OCI-LY3 (cell line): ENCODE measurements around the gene LHPP.

ENCODE experiments used
- H2AFZ ChIP-seq: fragments of 200-600, 300-600 bp; shearing (Covaris generic); 2 replicates; pipeline ENCODE4 v1.6.0; 2014; ENCODE audit warnings: antibody characterized with exemption, low read depth, low read length
- H3K27ac ChIP-seq: fragments of 200-600, 300-600 bp; sonication (generic); 2 replicates; pipeline ENCODE4 v1.5.1; 2014; ENCODE audit warnings: mild to moderate bottlenecking, low read length, moderate library complexity, mixed read lengths
- H3K27me3 ChIP-seq: fragments of 200-600, 300-600 bp; sonication (generic); 2 replicates; pipeline ENCODE4 v1.6.1; 2014; ENCODE audit warnings: low read depth, low read length, mixed read lengths
- H3K36me3 ChIP-seq: fragments of 200-600, 300-600 bp; sonication (generic); replicated peaks from 2 replicates; pipeline ENCODE3; 2014; ENCODE audit warnings: low read depth, low read length, mixed read lengths
- H3K4me1 ChIP-seq: fragments of 300-600, 200-600 bp; sonication (generic); 2 replicates; pipeline ENCODE4 v1.6.1; 2014; ENCODE audit warnings: low read length, mixed read lengths
- H3K4me2 ChIP-seq: fragments of 200-600, 300-600 bp; sonication (generic); 2 replicates; pipeline ENCODE4 v1.6.1; 2014; ENCODE audit warnings: low read length, mixed read lengths
- H3K4me3 ChIP-seq: fragments of 300-600, 200-600 bp; sonication (generic); 2 replicates; pipeline ENCODE4 v1.5.1; 2014; ENCODE audit warnings: antibody characterized with exemption, mild to moderate bottlenecking, low read length, moderate library complexity
- H3K79me2 ChIP-seq: fragments of 300-600, 200-600 bp; shearing (Covaris generic); 2 replicates; pipeline ENCODE4 v1.6.1; 2014; ENCODE audit warnings: mild to moderate bottlenecking, low read length, mixed read lengths
- H3K9ac ChIP-seq: fragments of 300-600, 200-600 bp; shearing (Covaris generic); 2 replicates; pipeline ENCODE4 v1.6.0; 2014; ENCODE audit warnings: mild to moderate bottlenecking, low read length, moderate library complexity
- H3K9me3 ChIP-seq: fragments of 200-600, 300-600 bp; shearing (Covaris generic); 2 replicates; pipeline ENCODE4 v1.6.1; 2014; ENCODE audit warnings: low read length, mixed read lengths; ENCODE audit not compliant: insufficient read depth
- H4K20me1 ChIP-seq: fragments of 200-600, 300-600 bp; sonication (generic); 2 replicates; pipeline ENCODE4 v1.6.1; 2016; ENCODE audit warnings: low read length, mixed read lengths; ENCODE audit not compliant: insufficient read depth
- CTCF ChIP-seq: fragments of 200-600, 300-600 bp; sonication (generic); IDR thresholded peaks from 2 replicates; pipeline ENCODE4 v1.5.1; 2014; ENCODE audit warnings: antibody characterized with exemption, low read length, low read depth
- EZH2phosphoT487 ChIP-seq: fragments of 200-600 bp; shearing (Covaris generic); IDR thresholded peaks from 2 replicates; pipeline ENCODE4 v1.6.1; 2018; ENCODE audit warnings: antibody characterized with exemption, mixed run types, low read depth

The LHPP gene

GRCh38 chr10:124522933-124523871, 61.6 kb downstream of the LHPP start:
- Histone ChIP-seq H3K9me3 (no peaks in the 10 kb centered on the region), H3K27me3 (peaks cover 6% of the 10 kb centered on the region; the same call in 1 of the 2 replicates), H2AFZ (peak overlapping the region; percentile 72), H4K20me1 (no peaks in the 10 kb centered on the region), H3K4me1 (peaks cover 13% of the 10 kb centered on the region), H3K9ac (peak overlapping the region; percentile 24), H3K36me3 (no peaks in the 10 kb centered on the region), H3K27ac (no peak overlapping the region), H3K4me3 (peak overlapping the region; percentile 74), H3K4me2 (peak overlapping the region; percentile 86), H3K79me2 (no peaks in the 10 kb centered on the region)
- TF ChIP-seq EZH2phosphoT487 (no peak), CTCF (no peak)

- no peak overlapping the region for H3K27ac ChIP-seq
- H3K79me2 ChIP-seq = no peaks in the 10 kb centered on the region
- no peaks in the 10 kb centered on the region for H3K9me3 ChIP-seq
- H3K9ac ChIP-seq = peak overlapping the region; percentile 24; the same call in 1 of the 2 replicates
- TF ChIP-seq CTCF (no peak), EZH2phosphoT487 (no peak)
- H4K20me1 ChIP-seq = no peaks in the 10 kb centered on the region
- H2AFZ ChIP-seq = no peak overlapping the region
- peaks cover 6% of the 10 kb centered on the region; the same call in 1 of the 2 replicates for H3K27me3 ChIP-seq
- H3K4me2 ChIP-seq = peak overlapping the region; percentile 86
- H3K36me3 ChIP-seq = no peaks in the 10 kb centered on the region
- peaks cover 13% of the 10 kb centered on the region for H3K4me1 ChIP-seq
- H3K4me3 ChIP-seq = peak overlapping the region; percentile 74
These were observed 62.3 kb downstream of the LHPP start for GRCh38 chr10:124523901-124524300.

GRCh38 chr10:124524991-124525653, 63.5 kb downstream of the LHPP start:
- no peak overlapping the region for H3K4me2 ChIP-seq
- H3K9ac ChIP-seq = no peak overlapping the region
- TF ChIP-seq CTCF = no peak
- no peak for TF ChIP-seq EZH2phosphoT487
- H3K79me2 ChIP-seq = no peaks in the 10 kb centered on the region
- H3K4me1 ChIP-seq = peaks cover 22% of the 10 kb centered on the region
- H3K9me3 ChIP-seq = no peaks in the 10 kb centered on the region
- no peak overlapping the region for H3K4me3 ChIP-seq
- H3K36me3 ChIP-seq = no peaks in the 10 kb centered on the region
- peaks cover 6% of the 10 kb centered on the region; the same call in 1 of the 2 replicates for H3K27me3 ChIP-seq
- H4K20me1 ChIP-seq = no peaks in the 10 kb centered on the region
- H3K27ac ChIP-seq = no peak overlapping the region
- H2AFZ ChIP-seq = no peak overlapping the region
